Ishikawa (cell line): ENCODE results near the gene BABAM2.

Experiments used
- CEBPB ChIP-seq: IDR thresholded peaks from 2 replicates; pipeline ENCODE4 v1.6.1; 2012
- CREB1 ChIP-seq: IDR thresholded peaks from 2 replicates; pipeline ENCODE4 v1.6.1; 2012; ENCODE audit warnings: low read depth
- EGR1 ChIP-seq: IDR thresholded peaks from 2 replicates; pipeline ENCODE4 v1.6.1; 2012
- EP300 ChIP-seq: IDR thresholded peaks from 2 replicates; pipeline ENCODE4 v1.6.1; 2012; ENCODE audit warnings: borderline replicate concordance
- FOXM1 ChIP-seq: IDR thresholded peaks from 2 replicates; pipeline ENCODE4 v1.6.1; 2012; ENCODE audit warnings: low read depth, borderline replicate concordance
- NFIC ChIP-seq: IDR thresholded peaks from 2 replicates; pipeline ENCODE4 v1.6.1; 2012
- RAD21 ChIP-seq: IDR thresholded peaks from 2 replicates; pipeline ENCODE4 v1.6.1; 2012; ENCODE audit warnings: low read depth
- TAF1 ChIP-seq: IDR thresholded peaks from 2 replicates; pipeline ENCODE4 v1.6.1; 2012; ENCODE audit warnings: low read depth, mild to moderate bottlenecking
- TCF12 ChIP-seq: IDR thresholded peaks from 2 replicates; pipeline ENCODE4 v1.6.1; 2012; ENCODE audit warnings: low read depth
- TEAD4 ChIP-seq: IDR thresholded peaks from 2 replicates; pipeline ENCODE4 v1.6.1; 2012
- USF1 ChIP-seq: IDR thresholded peaks from 2 replicates; pipeline ENCODE4 v1.6.1; 2012
- YY1 ChIP-seq: IDR thresholded peaks from 2 replicates; pipeline ENCODE4 v1.6.1; 2012; ENCODE audit warnings: low read depth
- ZBTB7A ChIP-seq: IDR thresholded peaks from 2 replicates; pipeline ENCODE4 v1.6.1; 2012; ENCODE audit warnings: low read depth
- TF ChIP-seq, protein P1 (sequence below): IDR thresholded peaks from 2 replicates; pipeline ENCODE4 v1.6.1; 2012
- TF ChIP-seq, protein P2 (sequence below): IDR thresholded peaks from 2 replicates; pipeline ENCODE4 v1.6.1; 2012; ENCODE audit warnings: low read depth, mild to moderate bottlenecking

The BABAM2 gene

DNA sequence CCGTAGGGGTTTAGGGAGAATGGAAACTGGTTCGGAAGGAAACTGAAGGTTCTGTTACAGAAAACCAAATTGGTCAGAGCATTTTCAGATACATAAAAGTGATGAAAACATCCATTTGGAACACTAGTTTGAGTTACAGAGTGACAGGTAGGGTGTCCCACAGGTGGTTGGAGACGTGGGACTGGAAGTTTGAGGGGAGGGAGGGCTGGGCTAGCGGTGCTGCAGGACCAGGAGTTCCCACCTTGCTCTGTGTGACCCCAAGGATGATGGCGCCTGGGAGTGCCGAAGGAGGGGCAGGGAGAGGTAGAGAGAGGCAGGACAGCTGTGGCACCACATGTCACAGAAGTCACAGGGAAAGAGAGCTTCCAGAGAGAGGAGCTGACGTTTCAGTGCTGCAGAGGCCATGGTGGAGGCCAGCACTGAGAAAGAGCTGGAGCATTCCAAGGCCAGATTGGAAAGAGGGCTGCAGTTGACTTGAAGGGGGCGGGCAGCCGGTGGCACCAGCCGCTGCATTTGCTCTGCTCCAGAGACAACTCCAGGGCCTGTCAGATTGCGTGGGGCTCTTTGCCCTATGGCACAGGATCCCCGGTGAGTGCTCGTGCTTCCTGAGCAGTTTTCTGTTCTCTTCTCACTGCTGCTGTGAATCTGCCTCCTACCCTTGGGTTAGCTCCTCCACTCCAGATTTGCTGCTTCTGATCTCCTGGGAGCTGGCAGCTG, 445.9 kb downstream of the BABAM2 start:
- TF ChIP-seq EGR1, result no peak
- TF ChIP-seq, protein P1, sequence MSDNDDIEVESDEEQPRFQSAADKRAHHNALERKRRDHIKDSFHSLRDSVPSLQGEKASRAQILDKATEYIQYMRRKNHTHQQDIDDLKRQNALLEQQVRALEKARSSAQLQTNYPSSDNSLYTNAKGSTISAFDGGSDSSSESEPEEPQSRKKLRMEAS, result no peak
- no peak for TF ChIP-seq RAD21
- TF ChIP-seq NFIC, result no peak
- no peak for TF ChIP-seq EP300
- no peak for TF ChIP-seq TEAD4
- TF ChIP-seq, protein P2, sequence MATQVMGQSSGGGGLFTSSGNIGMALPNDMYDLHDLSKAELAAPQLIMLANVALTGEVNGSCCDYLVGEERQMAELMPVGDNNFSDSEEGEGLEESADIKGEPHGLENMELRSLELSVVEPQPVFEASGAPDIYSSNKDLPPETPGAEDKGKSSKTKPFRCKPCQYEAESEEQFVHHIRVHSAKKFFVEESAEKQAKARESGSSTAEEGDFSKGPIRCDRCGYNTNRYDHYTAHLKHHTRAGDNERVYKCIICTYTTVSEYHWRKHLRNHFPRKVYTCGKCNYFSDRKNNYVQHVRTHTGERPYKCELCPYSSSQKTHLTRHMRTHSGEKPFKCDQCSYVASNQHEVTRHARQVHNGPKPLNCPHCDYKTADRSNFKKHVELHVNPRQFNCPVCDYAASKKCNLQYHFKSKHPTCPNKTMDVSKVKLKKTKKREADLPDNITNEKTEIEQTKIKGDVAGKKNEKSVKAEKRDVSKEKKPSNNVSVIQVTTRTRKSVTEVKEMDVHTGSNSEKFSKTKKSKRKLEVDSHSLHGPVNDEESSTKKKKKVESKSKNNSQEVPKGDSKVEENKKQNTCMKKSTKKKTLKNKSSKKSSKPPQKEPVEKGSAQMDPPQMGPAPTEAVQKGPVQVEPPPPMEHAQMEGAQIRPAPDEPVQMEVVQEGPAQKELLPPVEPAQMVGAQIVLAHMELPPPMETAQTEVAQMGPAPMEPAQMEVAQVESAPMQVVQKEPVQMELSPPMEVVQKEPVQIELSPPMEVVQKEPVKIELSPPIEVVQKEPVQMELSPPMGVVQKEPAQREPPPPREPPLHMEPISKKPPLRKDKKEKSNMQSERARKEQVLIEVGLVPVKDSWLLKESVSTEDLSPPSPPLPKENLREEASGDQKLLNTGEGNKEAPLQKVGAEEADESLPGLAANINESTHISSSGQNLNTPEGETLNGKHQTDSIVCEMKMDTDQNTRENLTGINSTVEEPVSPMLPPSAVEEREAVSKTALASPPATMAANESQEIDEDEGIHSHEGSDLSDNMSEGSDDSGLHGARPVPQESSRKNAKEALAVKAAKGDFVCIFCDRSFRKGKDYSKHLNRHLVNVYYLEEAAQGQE, result no peak
- no peak for TF ChIP-seq ZBTB7A
- TF ChIP-seq TAF1, result no peak
- no peak for TF ChIP-seq USF1
- no peak for TF ChIP-seq CREB1
- TF ChIP-seq TCF12, result no peak
- TF ChIP-seq FOXM1, result no peak
- no peak for TF ChIP-seq CEBPB
- TF ChIP-seq YY1, result no peak

DNA sequence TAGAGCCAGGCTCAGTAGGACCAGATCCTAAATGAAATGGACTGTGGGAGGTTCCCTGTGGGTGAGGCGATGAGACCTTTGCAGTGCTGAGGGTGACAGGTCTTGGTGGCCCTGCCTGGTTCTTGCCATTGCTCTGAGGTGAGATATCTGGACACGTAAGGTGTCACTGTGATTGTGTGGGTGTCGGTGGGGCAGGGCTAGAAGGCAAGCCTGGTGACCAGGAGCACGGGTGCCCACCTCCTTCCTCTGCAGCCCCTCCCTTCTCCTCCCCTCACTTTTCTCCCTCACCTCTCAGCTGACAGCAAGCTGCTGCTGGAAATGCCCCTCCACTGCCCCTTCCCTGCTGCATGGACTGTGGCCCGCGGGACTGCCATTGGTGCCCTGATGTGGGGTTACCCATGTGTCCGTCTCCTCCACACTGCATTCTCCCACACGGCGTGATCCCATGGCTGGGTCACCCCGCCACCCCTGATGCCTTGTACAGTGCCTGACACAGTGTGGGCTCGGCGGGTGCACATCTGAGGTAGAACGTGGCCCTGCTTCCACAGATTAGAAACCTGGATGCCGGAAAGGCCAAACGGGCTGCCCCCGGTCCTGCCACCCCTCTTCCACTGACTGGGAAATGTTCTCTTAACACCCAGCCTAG, 446.6 kb downstream of the BABAM2 start:
- TF ChIP-seq CEBPB (no peak), TCF12 (no peak), TEAD4 (no peak), NFIC (no peak), ZBTB7A (no peak), CREB1 (no peak), TAF1 (no peak), RAD21 (no peak), FOXM1 (no peak), YY1 (no peak)

DNA sequence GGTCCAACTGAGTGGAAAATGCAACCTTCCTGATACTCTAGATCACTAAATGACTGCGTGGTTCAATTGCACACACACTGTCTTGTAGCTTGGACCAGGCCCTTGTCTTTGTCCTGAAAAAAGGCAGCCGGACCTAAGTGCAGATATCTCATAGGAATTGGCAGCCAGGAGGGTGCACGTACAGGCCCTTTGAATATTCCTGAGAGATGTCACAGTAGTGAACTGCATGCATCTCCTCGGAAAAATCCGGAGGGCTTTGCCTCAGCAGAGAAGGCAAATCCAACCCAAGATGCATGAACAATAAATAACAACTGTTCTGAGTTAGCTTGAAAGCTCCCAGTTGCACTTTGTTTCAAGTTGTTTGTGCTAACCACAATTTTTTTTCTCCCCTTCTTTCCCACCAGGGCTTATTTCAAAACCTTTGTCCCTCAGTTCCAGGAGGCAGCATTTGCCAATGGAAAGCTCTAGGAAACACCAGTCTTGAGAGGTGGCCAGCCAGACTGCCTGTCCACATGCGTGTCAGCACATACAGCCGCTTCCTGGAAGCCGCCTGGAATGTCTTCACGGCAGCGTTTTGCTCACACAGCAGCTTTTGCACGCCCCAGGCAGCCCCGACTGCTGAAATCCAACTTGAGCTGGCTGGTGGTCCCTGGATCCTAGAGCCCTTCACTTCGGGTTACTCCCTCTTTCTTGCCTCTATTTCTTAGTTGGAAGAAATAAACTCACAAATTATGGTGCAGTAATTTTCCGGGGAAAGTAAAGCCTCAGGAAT, 447.7 kb downstream of the BABAM2 start:
- TF ChIP-seq TAF1 (no peak), EP300 (no peak), ZBTB7A (no peak), YY1 (no peak), TCF12 (no peak), RAD21 (no peak), TEAD4 (no peak), CREB1 (no peak), USF1 (no peak), FOXM1 (no peak), NFIC (no peak), EGR1 (no peak), CEBPB (no peak)
- TF ChIP-seq, protein P1, result no peak
- TF ChIP-seq, protein P2, result no peak

GRCh38 chr2:28338831-28339321, 448.3 kb downstream of the BABAM2 start:
- TF ChIP-seq YY1 (no peak), ZBTB7A (no peak), CEBPB (0 out of 2 replicates have a peak, but pooled peaks have one; percentile 31)

DNA sequence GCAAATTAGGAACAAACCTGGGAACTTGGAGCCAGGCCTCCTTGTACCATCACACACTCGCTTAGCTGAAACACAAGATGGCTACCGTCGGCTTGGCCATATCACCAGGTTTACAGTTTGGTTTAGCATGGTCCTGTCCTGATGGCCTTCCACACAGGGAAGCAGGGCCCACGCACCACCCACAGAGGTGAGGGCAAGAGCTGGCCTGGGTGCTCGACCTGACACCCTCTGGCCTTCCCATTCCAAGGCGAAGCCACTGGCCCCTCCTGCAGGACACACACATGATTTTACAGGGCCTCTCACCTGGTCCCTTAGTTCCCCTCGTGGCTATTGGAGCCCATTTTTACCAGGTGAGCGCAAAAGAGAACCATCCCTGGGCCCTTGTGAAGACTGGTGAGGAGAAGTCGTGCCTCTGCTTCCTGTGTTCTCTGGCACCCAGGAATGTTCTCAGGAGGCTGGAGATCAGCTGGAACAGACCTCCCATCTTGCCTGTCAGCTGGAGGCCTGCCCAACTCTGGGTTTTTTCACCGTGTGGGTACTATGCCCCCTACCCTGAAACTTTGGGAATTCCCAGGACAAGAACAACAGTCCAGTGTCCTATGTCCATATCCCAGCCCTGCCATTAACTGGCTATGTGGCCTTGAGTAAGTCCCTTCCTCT, 449.1 kb downstream of the BABAM2 start:
- TF ChIP-seq CEBPB, result no peak
- TF ChIP-seq, protein P1, result no peak
- TF ChIP-seq CREB1, result no peak
- no peak for TF ChIP-seq TEAD4
- TF ChIP-seq EGR1, result no peak
- TF ChIP-seq USF1, result no peak
- no peak for TF ChIP-seq TAF1
- TF ChIP-seq EP300, result no peak
- TF ChIP-seq, protein P2, result no peak
- no peak for TF ChIP-seq NFIC
- no peak for TF ChIP-seq ZBTB7A
- TF ChIP-seq FOXM1, result no peak
